GM21528 (cell line): ENCODE results near the gene TRABD2B.

ENCODE experiments used
- ATAC-seq: cut with Tn5 transposase; IDR thresholded peaks from one replicate; pipeline ENCODE4 v1.9.1; 2021; ENCODE audit warnings: mild to moderate bottlenecking, moderate library complexity; ENCODE audit not compliant: unreplicated experiment, low FRiP score

TRABD2B gene

GRCh38 chr1:47914952-47915676 lies 82.1 kb downstream of the TRABD2B start:
- ATAC-seq = no peak

- no peak for ATAC-seq
Measured at GRCh38 chr1:47914218-47914938, 82.8 kb downstream of the TRABD2B start.

- no peak for ATAC-seq
Measured at GRCh38 chr1:47913225-47913823, 83.9 kb downstream of the TRABD2B start.

GRCh38 chr1:47912756-47913155 lies 84.4 kb downstream of the TRABD2B start:
- no peak for ATAC-seq

- no peak for ATAC-seq
Measured at GRCh38 chr1:47911892-47912291, 85.3 kb downstream of the TRABD2B start.

- ATAC-seq = no peak
Measured at GRCh38 chr1:47911424-47911823, 85.8 kb downstream of the TRABD2B start.

GRCh38 chr1:47908258-47908657 lies 88.9 kb downstream of the TRABD2B start:
- ATAC-seq = no peak

GRCh38 chr1:47907177-47907528 lies 90.0 kb downstream of the TRABD2B start:
- no peak for ATAC-seq

GRCh38 chr1:47906527-47907176 lies 90.5 kb downstream of the TRABD2B start:
- ATAC-seq = no peak

- no peak for ATAC-seq
Measured at GRCh38 chr1:47906009-47906432, 91.2 kb downstream of the TRABD2B start.

- ATAC-seq = no peak
Measured at GRCh38 chr1:47903723-47904122, 93.5 kb downstream of the TRABD2B start.

GRCh38 chr1:47901001-47901575 lies 96.1 kb downstream of the TRABD2B start:
- ATAC-seq = no peak

GRCh38 chr1:47898133-47898845 lies 98.9 kb downstream of the TRABD2B start:
- no peak for ATAC-seq

- ATAC-seq = no peak
Measured at GRCh38 chr1:47895279-47896125, 101.7 kb downstream of the TRABD2B start.

- no peak for ATAC-seq
Measured at GRCh38 chr1:47894410-47895278, 102.5 kb downstream of the TRABD2B start.

- ATAC-seq = no peak
Measured at GRCh38 chr1:47893412-47893811, 103.8 kb downstream of the TRABD2B start.

GRCh38 chr1:47890779-47891178 lies 106.4 kb downstream of the TRABD2B start:
- ATAC-seq = no peak

GRCh38 chr1:47888294-47888629 lies 108.9 kb downstream of the TRABD2B start:
- no peak for ATAC-seq
